ENCODE measurements around the gene IPO7. TPM values are rescaled to one million over a fixed set of nuclear protein-coding genes. Genes with fewer than 3 reads are reported as not detected.
A peak's percentile ranks its signal among the peaks of the same experiment; 100 is the strongest.

The IPO7 gene
- total and polyA plus RNA-seq, 10 of the 15 experiments (the other 5 are each of a cell fraction or from before 2014, with no cell fraction given) = 5.0 to 51.4 (median 30.6) TPM

DNA sequence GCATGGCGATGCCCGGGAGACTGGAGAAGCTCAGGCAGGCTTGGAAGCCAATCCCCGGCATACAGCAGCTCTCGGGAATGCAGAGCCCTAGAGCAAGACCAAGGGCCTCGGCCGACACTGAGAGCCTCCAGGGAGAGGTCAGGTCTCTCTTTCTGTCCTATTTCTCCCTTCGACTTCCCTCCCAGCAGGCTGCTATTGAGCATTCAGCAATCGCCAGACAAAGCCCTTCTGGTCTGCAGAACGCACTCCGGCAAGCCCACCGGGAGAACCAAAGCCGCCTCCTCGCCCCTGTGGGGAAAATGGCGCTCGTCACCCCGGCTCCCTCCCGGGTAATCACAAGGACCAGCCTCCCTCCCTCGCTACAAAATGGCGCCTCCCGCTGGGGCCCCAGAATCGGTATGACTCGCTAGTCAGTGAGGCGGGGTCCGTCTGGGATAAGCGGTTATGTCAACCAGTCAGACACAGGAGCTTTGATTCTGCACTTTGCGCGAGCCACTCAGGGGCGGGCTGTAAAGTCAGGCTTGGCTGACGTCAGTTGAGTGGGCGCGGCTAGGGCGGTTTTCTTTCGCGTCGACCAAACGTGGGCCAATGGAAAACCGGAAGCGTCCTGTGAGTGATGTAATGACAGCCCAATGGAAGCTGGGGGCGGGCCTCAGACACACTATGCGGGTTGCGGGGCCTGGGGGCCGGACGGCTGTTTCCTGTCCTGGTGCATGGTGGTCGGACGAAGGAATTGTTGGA, 76.0 kb downstream of the IPO7 start, which contains the start of gene ZNF143 (continued):
- TF ChIP-seq, protein P1, sequence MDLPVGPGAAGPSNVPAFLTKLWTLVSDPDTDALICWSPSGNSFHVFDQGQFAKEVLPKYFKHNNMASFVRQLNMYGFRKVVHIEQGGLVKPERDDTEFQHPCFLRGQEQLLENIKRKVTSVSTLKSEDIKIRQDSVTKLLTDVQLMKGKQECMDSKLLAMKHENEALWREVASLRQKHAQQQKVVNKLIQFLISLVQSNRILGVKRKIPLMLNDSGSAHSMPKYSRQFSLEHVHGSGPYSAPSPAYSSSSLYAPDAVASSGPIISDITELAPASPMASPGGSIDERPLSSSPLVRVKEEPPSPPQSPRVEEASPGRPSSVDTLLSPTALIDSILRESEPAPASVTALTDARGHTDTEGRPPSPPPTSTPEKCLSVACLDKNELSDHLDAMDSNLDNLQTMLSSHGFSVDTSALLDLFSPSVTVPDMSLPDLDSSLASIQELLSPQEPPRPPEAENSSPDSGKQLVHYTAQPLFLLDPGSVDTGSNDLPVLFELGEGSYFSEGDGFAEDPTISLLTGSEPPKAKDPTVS (IDR thresholded peaks at IDR 0.05; ENCODE audit: low read depth, low read length) = no peak
- TF ChIP-seq SMAD5 (IDR thresholded peaks at IDR 0.05; ENCODE audit: low read depth) = peak; percentile 82
- no peak; the same call in 1 of the 2 replicates for TF ChIP-seq POLR2AphosphoS2 (IDR thresholded peaks at IDR 0.05; ENCODE audit: low read depth, low read length)
- TF ChIP-seq, protein P2, sequence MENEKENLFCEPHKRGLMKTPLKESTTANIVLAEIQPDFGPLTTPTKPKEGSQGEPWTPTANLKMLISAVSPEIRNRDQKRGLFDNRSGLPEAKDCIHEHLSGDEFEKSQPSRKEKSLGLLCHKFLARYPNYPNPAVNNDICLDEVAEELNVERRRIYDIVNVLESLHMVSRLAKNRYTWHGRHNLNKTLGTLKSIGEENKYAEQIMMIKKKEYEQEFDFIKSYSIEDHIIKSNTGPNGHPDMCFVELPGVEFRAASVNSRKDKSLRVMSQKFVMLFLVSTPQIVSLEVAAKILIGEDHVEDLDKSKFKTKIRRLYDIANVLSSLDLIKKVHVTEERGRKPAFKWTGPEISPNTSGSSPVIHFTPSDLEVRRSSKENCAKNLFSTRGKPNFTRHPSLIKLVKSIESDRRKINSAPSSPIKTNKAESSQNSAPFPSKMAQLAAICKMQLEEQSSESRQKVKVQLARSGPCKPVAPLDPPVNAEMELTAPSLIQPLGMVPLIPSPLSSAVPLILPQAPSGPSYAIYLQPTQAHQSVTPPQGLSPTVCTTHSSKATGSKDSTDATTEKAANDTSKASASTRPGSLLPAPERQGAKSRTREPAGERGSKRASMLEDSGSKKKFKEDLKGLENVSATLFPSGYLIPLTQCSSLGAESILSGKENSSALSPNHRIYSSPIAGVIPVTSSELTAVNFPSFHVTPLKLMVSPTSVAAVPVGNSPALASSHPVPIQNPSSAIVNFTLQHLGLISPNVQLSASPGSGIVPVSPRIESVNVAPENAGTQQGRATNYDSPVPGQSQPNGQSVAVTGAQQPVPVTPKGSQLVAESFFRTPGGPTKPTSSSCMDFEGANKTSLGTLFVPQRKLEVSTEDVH (IDR thresholded peaks at IDR 0.05; ENCODE audit: low read depth, partially characterized antibody) = peak; percentile 89
- TF ChIP-seq RAD51 (IDR thresholded peaks at IDR 0.05) = 0 out of 2 replicates have a peak, but pooled peaks have one; percentile 23
- TF ChIP-seq RBBP5 (conservative IDR thresholded peaks at IDR 0.05) = no peak
- TF ChIP-seq, protein P3, sequence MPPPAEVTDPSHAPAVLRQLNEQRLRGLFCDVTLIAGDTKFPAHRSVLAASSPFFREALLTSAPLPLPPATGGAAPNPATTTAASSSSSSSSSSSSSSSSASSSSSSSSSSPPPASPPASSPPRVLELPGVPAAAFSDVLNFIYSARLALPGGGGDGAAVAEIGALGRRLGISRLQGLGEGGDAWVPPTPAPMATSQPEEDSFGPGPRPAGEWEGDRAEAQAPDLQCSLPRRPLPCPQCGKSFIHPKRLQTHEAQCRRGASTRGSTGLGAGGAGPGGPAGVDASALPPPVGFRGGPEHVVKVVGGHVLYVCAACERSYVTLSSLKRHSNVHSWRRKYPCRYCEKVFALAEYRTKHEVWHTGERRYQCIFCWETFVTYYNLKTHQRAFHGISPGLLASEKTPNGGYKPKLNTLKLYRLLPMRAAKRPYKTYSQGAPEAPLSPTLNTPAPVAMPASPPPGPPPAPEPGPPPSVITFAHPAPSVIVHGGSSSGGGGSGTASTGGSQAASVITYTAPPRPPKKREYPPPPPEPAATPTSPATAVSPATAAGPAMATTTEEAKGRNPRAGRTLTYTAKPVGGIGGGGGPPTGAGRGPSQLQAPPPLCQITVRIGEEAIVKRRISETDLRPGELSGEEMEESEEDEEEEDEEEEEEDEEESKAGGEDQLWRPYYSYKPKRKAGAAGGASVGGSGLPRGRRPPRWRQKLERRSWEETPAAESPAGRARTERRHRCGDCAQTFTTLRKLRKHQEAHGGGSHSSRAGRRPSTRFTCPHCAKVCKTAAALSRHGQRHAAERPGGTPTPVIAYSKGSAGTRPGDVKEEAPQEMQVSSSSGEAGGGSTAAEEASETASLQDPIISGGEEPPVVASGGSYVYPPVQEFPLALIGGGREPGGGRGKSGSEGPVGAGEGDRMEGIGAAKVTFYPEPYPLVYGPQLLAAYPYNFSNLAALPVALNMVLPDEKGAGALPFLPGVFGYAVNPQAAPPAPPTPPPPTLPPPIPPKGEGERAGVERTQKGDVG (CRISPR knock-in tag; IDR thresholded peaks at IDR 0.05) = no peak
- TF ChIP-seq FOXK2 (IDR thresholded peaks at IDR 0.05) = peak; percentile 78
- no peak for TF ChIP-seq NFXL1 (IDR thresholded peaks at IDR 0.05; ENCODE audit: borderline replicate concordance)
- TF ChIP-seq, protein P4, sequence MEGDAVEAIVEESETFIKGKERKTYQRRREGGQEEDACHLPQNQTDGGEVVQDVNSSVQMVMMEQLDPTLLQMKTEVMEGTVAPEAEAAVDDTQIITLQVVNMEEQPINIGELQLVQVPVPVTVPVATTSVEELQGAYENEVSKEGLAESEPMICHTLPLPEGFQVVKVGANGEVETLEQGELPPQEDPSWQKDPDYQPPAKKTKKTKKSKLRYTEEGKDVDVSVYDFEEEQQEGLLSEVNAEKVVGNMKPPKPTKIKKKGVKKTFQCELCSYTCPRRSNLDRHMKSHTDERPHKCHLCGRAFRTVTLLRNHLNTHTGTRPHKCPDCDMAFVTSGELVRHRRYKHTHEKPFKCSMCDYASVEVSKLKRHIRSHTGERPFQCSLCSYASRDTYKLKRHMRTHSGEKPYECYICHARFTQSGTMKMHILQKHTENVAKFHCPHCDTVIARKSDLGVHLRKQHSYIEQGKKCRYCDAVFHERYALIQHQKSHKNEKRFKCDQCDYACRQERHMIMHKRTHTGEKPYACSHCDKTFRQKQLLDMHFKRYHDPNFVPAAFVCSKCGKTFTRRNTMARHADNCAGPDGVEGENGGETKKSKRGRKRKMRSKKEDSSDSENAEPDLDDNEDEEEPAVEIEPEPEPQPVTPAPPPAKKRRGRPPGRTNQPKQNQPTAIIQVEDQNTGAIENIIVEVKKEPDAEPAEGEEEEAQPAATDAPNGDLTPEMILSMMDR (IDR thresholded peaks at IDR 0.05 in 2 of 3, conservative IDR thresholded peaks at IDR 0.05 in 1 of 3; ENCODE audit: control insufficient read depth in 2 of 3, extremely low read depth in 1 of 3, insufficient read depth in 1 of 3, low read depth in 3 of 3, low read length in 3 of 3) = no peak
- no peak for TF ChIP-seq MYB (IDR thresholded peaks at IDR 0.05; ENCODE audit: borderline replicate concordance, low read depth, low read length)
- TF ChIP-seq HCFC1 (IDR thresholded peaks at IDR 0.05; ENCODE audit: low read length) = peak; percentile 70
- no peak for TF ChIP-seq TBL1XR1 (IDR thresholded peaks at IDR 0.05; ENCODE audit: low read depth, low read length)
- TF ChIP-seq NR2C1 (IDR thresholded peaks at IDR 0.05) = peak; percentile 79
- TF ChIP-seq NKRF (conservative IDR thresholded peaks at IDR 0.05) = peak; percentile 65
- TF ChIP-seq MAX (IDR thresholded peaks at IDR 0.05; ENCODE audit: low read depth, low read length) = no peak
- TF ChIP-seq CREM (IDR thresholded peaks at IDR 0.05; ENCODE audit: low read depth) = peak; percentile 97
- TF ChIP-seq RB1 (IDR thresholded peaks at IDR 0.05; ENCODE audit: borderline replicate concordance) = peak; percentile 50; the same call in 1 of the 2 replicates

Data from GM12878 (cell line).